Measurements from ENCODE around the gene FTO. TPM values are rescaled to one million over a fixed set of nuclear protein-coding genes. Genes with fewer than 3 reads are reported as not detected.

Gene FTO
- total RNA-seq, 2 donors from 2014 or later, result 44.0 to 51.5 TPM

DNA sequence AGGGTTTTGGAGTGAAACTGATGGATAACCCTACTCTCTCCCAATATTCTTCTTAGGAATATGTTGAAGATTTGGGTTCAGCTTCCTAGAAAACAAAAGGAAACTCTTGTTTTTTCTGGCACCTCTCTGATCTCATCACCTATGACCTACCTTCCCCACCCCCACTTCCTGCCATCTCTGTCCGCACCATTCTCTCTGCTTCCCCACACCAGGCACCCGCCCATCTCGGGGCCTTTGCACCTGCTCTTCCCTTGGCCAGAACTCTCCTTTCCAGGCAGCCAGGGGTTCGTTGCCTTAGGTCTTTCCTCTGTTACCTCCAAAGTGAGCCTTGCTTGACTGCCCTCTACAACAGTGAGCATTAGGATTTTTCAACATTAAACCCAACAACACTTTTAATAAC lies 423.0 kb downstream of the FTO start:
- DNase-seq, result no peak
- Mint-ChIP-seq H3K27me3 (ENCODE audit: low read depth) (no peaks in the 10 kb centered on the region), H3K4me1 (ENCODE audit: low read depth) (no peaks in the 10 kb centered on the region), H3K27ac (peak overlapping the region; percentile 10), H3K9me3 (no peaks in the 10 kb centered on the region), H3K4me3 (no peak overlapping the region), H3K36me3 (ENCODE audit: insufficient read depth in 2 of 2) (no peaks in the 10 kb centered on the region)
- ATAC-seq (replicated peaks in 1 of 2), result no peak

DNA sequence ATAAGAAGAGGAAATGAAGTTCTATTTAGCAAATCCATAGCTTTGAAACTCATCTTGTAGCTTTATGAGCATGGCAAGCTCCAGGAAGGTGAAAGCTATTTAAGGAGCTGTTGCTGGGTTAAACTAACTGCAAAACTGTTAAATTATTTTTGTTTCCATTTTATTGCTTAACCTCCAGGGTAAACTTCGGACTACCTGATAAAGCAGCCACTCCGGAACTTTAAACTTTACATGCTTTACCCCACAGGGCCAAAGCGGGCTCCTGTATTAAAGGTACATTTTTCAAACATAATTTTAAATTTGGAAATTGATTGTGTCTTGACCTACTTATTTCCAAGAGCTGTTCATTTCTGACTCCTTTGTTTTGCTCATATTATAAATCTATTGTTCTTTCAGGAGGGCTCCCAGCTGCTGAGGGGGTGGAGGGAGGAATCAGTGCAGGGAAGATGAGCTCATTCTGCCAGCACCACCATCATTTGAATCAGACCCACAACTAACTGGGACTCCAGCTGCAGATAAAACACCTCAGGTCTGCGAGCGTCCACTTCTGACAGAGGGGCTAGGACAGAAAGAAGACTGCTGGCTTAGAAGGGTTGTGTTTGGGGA lies 424.8 kb downstream of the FTO start:
- Mint-ChIP-seq H3K4me3 (no peak overlapping the region), H3K36me3 (ENCODE audit: insufficient read depth in 2 of 2) (no peaks in the 10 kb centered on the region), H3K27me3 (ENCODE audit: low read depth) (no peaks in the 10 kb centered on the region), H3K4me1 (ENCODE audit: low read depth) (no peaks in the 10 kb centered on the region), H3K27ac (no peak overlapping the region), H3K9me3 (peaks cover 0 to 1% of the 10 kb centered on the region in 2 donors)
- no peak for DNase-seq
- no peak for ATAC-seq (replicated peaks in 1 of 2)

GRCh38 chr16:54129810-54130209 lies 425.9 kb downstream of the FTO start:
- H3K4me1 Mint-ChIP-seq (ENCODE audit: low read depth), result no peaks in the 10 kb centered on the region
- peaks cover 0 to 1% of the 10 kb centered on the region in 2 donors for H3K9me3 Mint-ChIP-seq
- ATAC-seq (replicated peaks in 1 of 2) (no peak), DNase-seq (no peak)
- no peaks in the 10 kb centered on the region for H3K27me3 Mint-ChIP-seq (ENCODE audit: low read depth)
- H3K36me3 Mint-ChIP-seq (ENCODE audit: insufficient read depth in 2 of 2), result no peaks in the 10 kb centered on the region
- no peak overlapping the region for H3K4me3 Mint-ChIP-seq
- H3K27ac Mint-ChIP-seq, result no peak overlapping the region

- DNase-seq (no peak), ATAC-seq (replicated peaks in 1 of 2) (no peak)
- H3K27ac Mint-ChIP-seq, result no peak overlapping the region
- H3K27me3 Mint-ChIP-seq (ENCODE audit: low read depth), result peaks cover 14% of the 10 kb centered on the region
- H3K4me1 Mint-ChIP-seq (ENCODE audit: low read depth), result no peaks in the 10 kb centered on the region
- peaks cover 1% of the 10 kb centered on the region in 2 donors for H3K9me3 Mint-ChIP-seq
- no peak overlapping the region for H3K4me3 Mint-ChIP-seq
- H3K36me3 Mint-ChIP-seq (ENCODE audit: insufficient read depth in 2 of 2), result no peaks in the 10 kb centered on the region
Measured at GRCh38 chr16:54135361-54136275, 431.7 kb downstream of the FTO start.

DNA sequence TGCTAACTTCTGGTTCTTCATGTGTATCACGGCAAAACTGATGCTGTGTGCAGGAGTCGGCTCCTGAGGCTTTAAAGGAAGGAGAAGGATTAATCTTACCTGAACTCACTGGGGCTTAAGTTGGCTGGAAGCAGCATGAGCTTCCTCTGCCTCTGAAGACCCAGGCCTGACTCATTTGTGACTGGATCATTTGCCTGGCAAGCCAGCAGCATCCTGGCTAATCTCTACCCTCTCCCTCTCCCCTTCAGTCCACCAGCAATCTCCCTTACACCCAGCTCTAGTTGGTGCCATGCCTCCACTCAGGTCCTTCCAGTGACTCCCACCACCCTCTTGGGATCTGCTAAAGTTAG lies 432.3 kb downstream of the FTO start:
- Mint-ChIP-seq H3K27ac (no peak overlapping the region), H3K4me3 (no peak overlapping the region), H3K36me3 (ENCODE audit: insufficient read depth in 2 of 2) (no peaks in the 10 kb centered on the region), H3K27me3 (ENCODE audit: low read depth) (peaks cover 14% of the 10 kb centered on the region), H3K4me1 (ENCODE audit: low read depth) (no peaks in the 10 kb centered on the region), H3K9me3 (peaks cover 1% of the 10 kb centered on the region in 2 donors)
- DNase-seq, result no peak
- ATAC-seq (replicated peaks in 1 of 2), result no peak

DNA sequence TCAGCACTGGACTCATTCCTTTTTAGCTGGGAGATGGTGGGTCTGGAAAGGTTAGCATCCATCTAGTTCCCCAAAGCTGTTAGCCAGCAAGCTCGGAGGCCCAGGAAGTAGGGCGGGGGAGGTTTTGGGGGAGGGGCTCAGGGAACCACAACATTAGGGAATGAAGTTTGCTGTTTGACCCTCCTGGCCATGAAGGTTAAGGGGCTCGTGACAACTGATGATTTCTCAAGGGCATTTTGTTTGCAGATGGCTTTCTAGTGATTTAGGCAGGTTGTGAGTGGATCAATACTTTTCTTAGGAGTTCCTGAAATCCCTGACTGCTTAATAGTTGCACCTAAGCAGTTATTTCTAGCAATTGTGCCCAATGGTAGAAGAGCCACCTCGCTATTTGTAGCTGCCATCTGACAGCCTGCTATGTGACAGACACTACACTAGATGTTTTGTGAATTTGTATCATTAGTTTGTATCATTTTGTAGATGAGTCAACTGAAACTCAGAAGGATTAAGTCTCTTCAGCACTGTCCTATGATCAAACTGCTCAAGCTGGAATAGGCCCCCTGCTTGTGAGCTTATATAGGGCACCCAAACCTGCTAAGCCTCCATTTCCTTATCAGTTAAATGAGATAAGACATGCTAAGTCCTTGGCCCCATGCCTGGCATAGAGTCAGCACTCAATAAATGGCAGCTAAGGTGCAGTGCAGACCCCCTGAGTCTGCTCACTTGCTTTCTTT lies 436.3 kb downstream of the FTO start:
- H3K27me3 Mint-ChIP-seq (ENCODE audit: low read depth), result peaks cover 21% of the 10 kb centered on the region
- ATAC-seq (replicated peaks in 1 of 2), result no peak
- no peak overlapping the region for H3K27ac Mint-ChIP-seq
- H3K4me1 Mint-ChIP-seq (ENCODE audit: low read depth), result no peaks in the 10 kb centered on the region
- H3K36me3 Mint-ChIP-seq (ENCODE audit: insufficient read depth in 2 of 2), result no peaks in the 10 kb centered on the region
- DNase-seq, result no peak
- H3K4me3 Mint-ChIP-seq, result no peak overlapping the region
- peaks cover 0 to 1% of the 10 kb centered on the region in 2 donors for H3K9me3 Mint-ChIP-seq

DNA sequence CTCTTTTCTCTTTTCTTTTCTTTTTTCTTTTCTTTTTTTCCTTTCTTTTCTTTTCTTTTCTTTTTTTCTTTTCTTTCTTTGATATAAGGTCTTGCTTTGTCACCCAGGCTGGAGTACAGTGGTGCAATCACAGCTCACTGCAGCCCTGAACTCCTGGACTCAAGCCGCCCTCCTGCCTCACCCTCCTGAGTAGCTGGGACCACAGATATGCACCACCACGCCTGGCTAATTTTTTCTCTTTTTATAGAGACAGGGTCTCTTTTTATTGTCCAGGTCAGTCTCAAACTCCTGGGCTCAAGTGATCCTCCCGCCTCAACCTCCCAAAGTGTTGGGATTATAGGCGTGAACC lies 436.8 kb downstream of the FTO start:
- Mint-ChIP-seq H3K27me3 (ENCODE audit: low read depth) (peaks cover 16% of the 10 kb centered on the region), H3K9me3 (peaks cover 0 to 1% of the 10 kb centered on the region in 2 donors), H3K36me3 (ENCODE audit: insufficient read depth in 2 of 2) (no peaks in the 10 kb centered on the region), H3K27ac (no peak overlapping the region), H3K4me3 (no peak overlapping the region), H3K4me1 (ENCODE audit: low read depth) (no peaks in the 10 kb centered on the region)
- ATAC-seq (replicated peaks in 1 of 2) (no peak), DNase-seq (no peak)

- Mint-ChIP-seq H3K36me3 (ENCODE audit: insufficient read depth in 2 of 2) (no peaks in the 10 kb centered on the region), H3K4me1 (ENCODE audit: low read depth) (no peaks in the 10 kb centered on the region)
- no peak for DNase-seq
Measured at GRCh38 chr16:54142787-54143186, 438.8 kb downstream of the FTO start.

DNA sequence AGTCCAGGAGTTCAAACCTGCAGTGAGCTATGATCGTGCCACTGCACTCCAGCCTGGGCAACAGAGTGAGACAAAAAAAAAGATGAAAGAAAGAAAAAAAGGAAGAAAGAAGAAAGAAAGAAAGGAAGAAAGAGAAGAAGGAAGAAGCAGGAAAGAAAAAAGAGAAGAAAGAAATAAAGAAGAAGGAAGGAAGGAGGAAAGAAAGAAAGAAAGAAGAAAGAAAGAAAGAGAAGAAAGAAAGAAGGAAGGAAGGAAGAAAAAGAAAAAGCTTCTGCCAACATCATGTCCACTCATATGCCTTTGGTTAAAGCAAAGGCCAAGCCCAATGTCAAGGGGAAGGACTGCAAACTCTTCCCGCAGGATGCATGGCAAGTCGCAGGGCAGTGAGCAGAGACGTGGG lies 439.5 kb downstream of the FTO start:
- Mint-ChIP-seq H3K27me3 (ENCODE audit: low read depth) (peaks cover 10% of the 10 kb centered on the region), H3K4me1 (ENCODE audit: low read depth) (no peaks in the 10 kb centered on the region), H3K4me3 (no peak overlapping the region), H3K27ac (no peak overlapping the region), H3K9me3 (peaks cover 0 to 1% of the 10 kb centered on the region in 2 donors), H3K36me3 (ENCODE audit: insufficient read depth in 2 of 2) (no peaks in the 10 kb centered on the region)
- no peak for ATAC-seq (replicated peaks in 1 of 2)
- DNase-seq, result no peak

More at GRCh38 chr16:54142787-54143186, 438.8 kb downstream of the FTO start:
- H3K27ac Mint-ChIP-seq, result no peak overlapping the region
- no peak overlapping the region for H3K4me3 Mint-ChIP-seq
- peaks cover 16% of the 10 kb centered on the region for H3K27me3 Mint-ChIP-seq (ENCODE audit: low read depth)
- no peak for ATAC-seq (replicated peaks in 1 of 2)
- peaks cover 0 to 1% of the 10 kb centered on the region in 2 donors for H3K9me3 Mint-ChIP-seq

DNA sequence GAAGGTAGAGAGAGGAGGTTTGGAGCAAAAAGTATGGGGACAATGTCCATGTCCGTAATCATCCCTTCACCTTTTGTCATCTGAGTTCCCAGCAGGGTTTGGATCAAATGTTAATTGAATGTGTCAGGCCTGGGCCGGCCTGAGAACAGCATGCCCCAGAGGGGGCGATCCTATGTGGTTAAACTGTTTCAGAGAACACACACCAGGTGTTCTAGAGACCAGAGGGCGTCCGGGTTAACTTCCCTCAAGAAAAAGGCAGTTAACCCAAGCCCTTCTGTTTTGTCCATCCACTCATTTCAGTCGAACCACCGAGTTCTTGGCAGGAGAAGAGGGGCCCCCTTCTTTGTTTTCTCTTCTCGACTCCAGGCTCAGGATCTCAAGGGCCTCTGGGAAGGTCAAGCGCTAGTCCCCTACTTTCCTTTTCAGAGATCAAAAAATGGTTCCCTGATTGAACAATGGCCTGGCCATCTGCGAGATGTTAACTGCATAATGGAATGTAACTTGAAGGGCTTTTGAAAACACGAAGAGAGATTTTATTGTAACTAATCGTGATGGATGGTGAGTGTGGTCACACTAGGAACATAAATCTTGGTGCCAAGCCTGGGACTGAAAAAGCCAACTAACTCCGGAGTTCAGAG lies 440.1 kb downstream of the FTO start:
- Mint-ChIP-seq H3K4me1 (ENCODE audit: low read depth) (no peaks in the 10 kb centered on the region), H3K27ac (no peak overlapping the region), H3K4me3 (no peak overlapping the region), H3K36me3 (ENCODE audit: insufficient read depth in 2 of 2) (no peaks in the 10 kb centered on the region), H3K9me3 (peaks cover 0 to 1% of the 10 kb centered on the region in 2 donors), H3K27me3 (ENCODE audit: low read depth) (peaks cover 9% of the 10 kb centered on the region)
- no peak for DNase-seq
- ATAC-seq (replicated peaks in 1 of 2), result no peak

DNA sequence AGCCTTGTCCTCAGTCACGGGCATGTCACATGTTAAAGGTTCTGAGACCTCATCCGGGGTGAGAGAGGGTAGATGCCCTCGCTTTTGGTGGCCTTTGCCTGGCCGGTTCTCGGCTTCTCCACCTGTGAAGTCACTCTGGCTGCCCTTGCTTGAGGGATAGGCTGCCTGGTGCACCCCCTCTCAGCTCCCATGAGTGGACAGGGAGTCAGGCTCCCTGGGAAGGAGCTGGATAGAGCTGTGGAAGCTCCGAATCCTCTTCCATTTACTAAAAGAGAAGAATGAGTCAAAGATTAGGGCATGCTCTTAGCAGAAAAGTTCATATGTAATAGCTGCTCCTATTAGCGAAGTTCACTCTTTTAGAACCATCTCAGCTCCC lies 440.6 kb downstream of the FTO start:
- H3K27ac Mint-ChIP-seq, result no peak overlapping the region

DNA sequence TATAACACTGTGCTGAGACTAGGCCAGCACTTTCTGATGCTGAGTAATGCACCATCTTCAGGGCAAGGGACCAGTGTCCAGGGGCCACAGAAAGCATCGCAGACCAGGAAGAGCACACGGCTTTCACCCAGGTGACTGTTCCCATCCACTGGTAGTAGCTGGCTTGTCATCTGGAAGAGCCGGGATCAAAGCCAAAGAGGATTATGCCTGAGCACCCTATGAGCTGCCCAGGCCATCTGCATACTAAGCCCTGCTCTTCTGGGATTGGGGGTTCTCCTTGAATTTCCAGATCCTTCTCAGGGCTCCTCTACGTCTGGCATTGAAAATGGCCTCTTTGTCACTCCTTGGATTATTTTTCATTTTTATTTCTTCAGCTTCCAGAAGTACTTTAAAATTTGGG lies 441.9 kb downstream of the FTO start:
- Mint-ChIP-seq H3K9me3 (no peaks in the 10 kb centered on the region), H3K36me3 (ENCODE audit: insufficient read depth in 2 of 2) (no peaks in the 10 kb centered on the region), H3K27me3 (ENCODE audit: low read depth) (peaks cover 9% of the 10 kb centered on the region), H3K4me3 (no peak overlapping the region), H3K27ac (no peak overlapping the region), H3K4me1 (ENCODE audit: low read depth) (no peaks in the 10 kb centered on the region)
- ATAC-seq (replicated peaks in 1 of 2), result no peak
- no peak for DNase-seq

More for the DNA sequence above, 440.6 kb downstream of the FTO start:
- H3K36me3 Mint-ChIP-seq (ENCODE audit: insufficient read depth in 2 of 2), result no peaks in the 10 kb centered on the region
- DNase-seq (no peak), ATAC-seq (replicated peaks in 1 of 2) (no peak)
- H3K4me1 Mint-ChIP-seq (ENCODE audit: low read depth), result no peaks in the 10 kb centered on the region
- peaks cover 9% of the 10 kb centered on the region for H3K27me3 Mint-ChIP-seq (ENCODE audit: low read depth)
- H3K4me3 Mint-ChIP-seq, result no peak overlapping the region
- no peaks in the 10 kb centered on the region for H3K9me3 Mint-ChIP-seq

DNA sequence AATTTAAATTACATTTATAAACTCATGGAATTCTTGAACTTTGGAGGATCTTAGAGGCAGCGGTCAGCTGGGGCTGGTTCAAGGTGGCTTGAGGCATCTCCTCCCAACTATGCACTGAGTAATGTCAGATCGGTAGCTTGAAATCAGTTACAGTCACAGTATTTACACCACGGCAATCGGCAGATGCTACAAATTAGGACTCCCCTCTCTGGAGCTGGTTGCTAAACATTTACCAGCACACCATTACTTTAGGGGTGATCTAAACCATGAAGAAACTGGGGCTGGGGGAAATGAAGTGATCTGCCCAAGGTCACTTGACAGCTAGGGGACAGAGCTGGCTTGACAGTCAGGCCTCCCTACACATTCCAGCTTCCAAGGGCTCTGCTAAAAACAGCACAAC lies 445.0 kb downstream of the FTO start:
- H3K4me3 Mint-ChIP-seq, result no peak overlapping the region
- H3K4me1 Mint-ChIP-seq (ENCODE audit: low read depth), result no peaks in the 10 kb centered on the region
- ATAC-seq (replicated peaks in 1 of 2) (no peak), DNase-seq (no peak)
- no peaks in the 10 kb centered on the region for H3K36me3 Mint-ChIP-seq (ENCODE audit: insufficient read depth in 2 of 2)
- no peaks in the 10 kb centered on the region for H3K9me3 Mint-ChIP-seq
- peaks cover 4% of the 10 kb centered on the region for H3K27me3 Mint-ChIP-seq (ENCODE audit: low read depth)
- H3K27ac Mint-ChIP-seq, result no peak overlapping the region
